ENCODE results near the gene JAM2.

GRCh38 chr21:25657140-25657539, 18.1 kb downstream of the JAM2 start:
- no peak for TF ChIP-seq CTCF (IDR thresholded peaks at IDR 0.05)
- TF ChIP-seq POLR2A (IDR thresholded peaks at IDR 0.05) = no peak
